Skin of body (tissue), 2 donors: Measurements from ENCODE around the gene ZNF578. TPM values are rescaled to one million over a fixed set of nuclear protein-coding genes. Genes with fewer than 3 reads are reported as not detected.
"Not testable (repeated sequence)": the region's sequence is repeated elsewhere in the genome, so short reads cannot be mapped to it uniquely, and the experiment has no call there.

ENCODE experiments used
- DNase-seq: peaks from one replicate; lab custom pipeline; 2025; lab: John Stamatoyannopoulos, UW
- total RNA-seq: library from RNA; depleted of rRNA; stranded (reverse); fragments of >200 nt; gene quantifications from one replicate; pipeline ENCODE4 v1.2.3, GENCODE V29; 2014

ZNF578 gene
- total RNA-seq, 1 donor from 2014 or later, result 3.4 TPM

GRCh38 chr19:52558732-52559445 lies 105.5 kb downstream of the ZNF578 start:
- DNase-seq, result not testable (repeated sequence)

- DNase-seq, result not testable (repeated sequence)
Measured at GRCh38 chr19:52561611-52562010, 108.3 kb downstream of the ZNF578 start.

Other genes with a start within 250 kb of the ZNF578 start
- gene ZNF766, start 184.0 kb upstream of the ZNF578 start, total RNA-seq, result 16.9 TPM
- gene ZNF480, start 156.4 kb upstream of the ZNF578 start, total RNA-seq, result 5.1 TPM
- 2.6 TPM for gene ZNF610, start 117.3 kb upstream of the ZNF578 start, total RNA-seq
- 27.2 TPM for gene ZNF880, start 83.6 kb upstream of the ZNF578 start, total RNA-seq
- gene ZNF528, start 55.7 kb upstream of the ZNF578 start, total RNA-seq, result 18.2 TPM
- gene ZNF534, start 24.4 kb upstream of the ZNF578 start, total RNA-seq, result 0.20 TPM
- 22.1 TPM for gene ZNF808, start 74.1 kb downstream of the ZNF578 start, total RNA-seq
- 17.5 TPM for gene ZNF701, start 116.7 kb downstream of the ZNF578 start, total RNA-seq
- gene ZNF83, start 184.8 kb downstream of the ZNF578 start, total RNA-seq, result 78.2 TPM